GM12878 (cell line): ENCODE results near the gene PATL2. TPM values are rescaled to one million over a fixed set of nuclear protein-coding genes. Genes with fewer than 3 reads are reported as not detected.
A peak's percentile ranks its signal among the peaks of the same experiment; 100 is the strongest.

Source experiments
- ATAC-seq: fragments of 200-7000 bp; cut with Tn5 transposase; 3 replicates; pipeline ENCODE4 v1.9.1; 2020; ENCODE audit warnings: mild to moderate bottlenecking, moderate library complexity
- BruUV-seq: library from RNA; stranded (reverse); fragments of 400-500 nt; replicated peaks from 2 replicates; lab custom pipeline; 2021; lab: Mats Ljungman, UMichigan
- CTCF ChIA-PET: fragments of 300-600 bp; sonication (Branson Sonifier 250); formaldehyde crosslinking; extraction: SDS; loops from one replicate; lab custom pipeline; 2021; ENCODE audit warnings: inconsistent platforms; lab: Yijun Ruan, JAX
- POLR2A ChIA-PET: fragments of 350-600 bp; formaldehyde crosslinking; extraction: SDS; loops from one replicate; lab custom pipeline; 2021; ENCODE audit warnings: inconsistent platforms; lab: Charles Lee
- RAD21 ChIA-PET: fragments of 300-600 bp; sonication (Branson Sonifier 250); formaldehyde crosslinking; loops from one replicate; lab custom pipeline; 2023; ENCODE audit warnings: antibody characterized with exemption; ENCODE audit not compliant: unreplicated experiment; lab: Charles Lee
- SMC1A ChIA-PET: fragments of 300-600 bp; sonication (Branson Sonifier 250); formaldehyde crosslinking; loops from one replicate; lab custom pipeline; 2023; ENCODE audit not compliant: unreplicated experiment, uncharacterized antibody; lab: Charles Lee
- DNase-seq: peaks from one replicate; pipeline ENCODE4 v3.0.0-alpha.2; 2011; ENCODE audit warnings: low read depth, low spot score
- FAIRE-seq: peaks from 3 replicates; lab custom pipeline; 2011; peaks lifted over from hg19 to GRCh38; lab: Jason Lieb, UNC
- H2AFZ ChIP-seq: 2 replicates; pipeline ENCODE4 v1.6.0; 2011; ENCODE audit warnings: low read depth, low read length, control low read depth; ENCODE audit not compliant: control insufficient read depth
- H3K27ac ChIP-seq: 2 replicates; pipeline ENCODE4 v1.5.1; 2011; ENCODE audit warnings: control low read depth; ENCODE audit not compliant: control insufficient read depth, insufficient read depth
- H3K27me3 ChIP-seq, 2 experiments: replicated peaks in 1 of 2; 2 replicates each; pipeline versions ENCODE4 v1.6.0 to v1.6.1; 2011; ENCODE audit warnings: low read length in 1 of 2; ENCODE audit not compliant: control insufficient read depth in 2 of 2, insufficient read depth in 2 of 2
- H3K36me3 ChIP-seq, 2 experiments: 2 replicates each; pipeline ENCODE4 v1.5.1; 2011; ENCODE audit warnings: low read length in 1 of 2; ENCODE audit not compliant: control insufficient read depth in 2 of 2, insufficient read depth in 2 of 2
- H3K4me1 ChIP-seq: 2 replicates; pipeline ENCODE4 v1.6.1; 2011; ENCODE audit warnings: mild to moderate bottlenecking, low read length, moderate library complexity, mixed read lengths; ENCODE audit not compliant: control insufficient read depth, insufficient read depth
- H3K4me2 ChIP-seq: 2 replicates; pipeline ENCODE4 v1.6.0; 2011; ENCODE audit warnings: control low read depth; ENCODE audit not compliant: control insufficient read depth, insufficient read depth
- H3K4me3 ChIP-seq: fragments of 200-600 bp; sonication (generic); 2 replicates; pipeline ENCODE4 v1.5.1; 2016
- H3K79me2 ChIP-seq: 2 replicates; pipeline ENCODE4 v1.6.0; 2011; ENCODE audit warnings: low read length; ENCODE audit not compliant: control insufficient read depth, insufficient read depth
- H3K9ac ChIP-seq: 2 replicates; pipeline ENCODE4 v1.8.0; 2011; ENCODE audit warnings: low read length, control low read depth, mixed read lengths; ENCODE audit not compliant: control insufficient read depth, insufficient read depth
- H3K9me3 ChIP-seq: replicated peaks from 3 replicates; pipeline ENCODE4 v1.5.1; 2011; ENCODE audit warnings: mild to moderate bottlenecking, low read length; ENCODE audit not compliant: control insufficient read depth, insufficient read depth
- H4K20me1 ChIP-seq: 2 replicates; pipeline ENCODE4 v1.6.0; 2011; ENCODE audit not compliant: control insufficient read depth, insufficient read depth
- BACH1 ChIP-seq: fragments of 450-650 bp; IDR thresholded peaks from 2 replicates; pipeline ENCODE4 v1.6.1; 2017; ENCODE audit warnings: mild to moderate bottlenecking, borderline replicate concordance
- BHLHE40 ChIP-seq, 2 experiments: fragments of 450-650 bp in 1 of 2; IDR thresholded peaks; 2 replicates each; pipeline ENCODE4 v1.6.1; 2011 to 2017; ENCODE audit warnings: low read depth in 2 of 2, borderline replicate concordance in 1 of 2, improper control_type of control experiment in 1 of 2, low read length in 1 of 2, mild to moderate bottlenecking in 1 of 2
- CEBPB ChIP-seq, 2 experiments: fragments of 150-350 bp in 1 of 2; IDR thresholded peaks; 2 replicates each; pipeline ENCODE4 v1.6.1; 2012 to 2014; ENCODE audit warnings: low read depth in 2 of 2, low read length in 2 of 2, borderline replicate concordance in 1 of 2, inconsistent platforms in 1 of 2
- CUX1 ChIP-seq: IDR thresholded peaks from 2 replicates; pipeline ENCODE4 v1.6.1; 2012; ENCODE audit warnings: improper control_type of control experiment, low read depth, low read length; ENCODE audit not compliant: insufficient replicate concordance
- HDGF ChIP-seq: fragments of 450-650 bp; IDR thresholded peaks from 2 replicates; pipeline ENCODE4 v1.6.1; 2016; ENCODE audit warnings: antibody characterized with exemption
- KDM1A ChIP-seq: fragments of 200-600 bp; sonication (generic); IDR thresholded peaks from 2 replicates; pipeline ENCODE4 v1.6.1; 2016; ENCODE audit warnings: borderline replicate concordance
- NFYB ChIP-seq: IDR thresholded peaks from 2 replicates; pipeline ENCODE4 v1.6.1; 2011; ENCODE audit warnings: low read depth, mild to moderate bottlenecking, low read length, improper control_type of control experiment, moderate library complexity; ENCODE audit not compliant: insufficient read depth
- SIN3A ChIP-seq: IDR thresholded peaks from 2 replicates; pipeline ENCODE4 v1.6.1; 2012; ENCODE audit warnings: low read depth, low read length, improper control_type of control experiment
- SIX5 ChIP-seq: IDR thresholded peaks from 2 replicates; pipeline ENCODE4 v1.6.1; 2011; ENCODE audit warnings: mild to moderate bottlenecking, low read depth, low read length, moderate library complexity; ENCODE audit not compliant: severe bottlenecking
- YY1 ChIP-seq: IDR thresholded peaks from 2 replicates; pipeline ENCODE4 v1.6.1; 2011; ENCODE audit warnings: low read depth, mild to moderate bottlenecking, low read length
- ZNF622 ChIP-seq: fragments of 450-650 bp; IDR thresholded peaks from 2 replicates; pipeline ENCODE4 v1.6.1; 2017; ENCODE audit warnings: mild to moderate bottlenecking, inconsistent platforms
- WGBS: methylation state at CpG from one replicate; pipeline ENCODE4 v1.1.6; 2016; ENCODE audit warnings: low lambda C conversion rate; ENCODE audit not compliant: insufficient replicate concordance, insufficient coverage; ENCODE audit errors: missing lambda C conversion rate; 5-methylcytosine and 5-hydroxymethylcytosine counted together
- in situ Hi-C: fragments of 300-500 bp; cut with MboI; formaldehyde crosslinking; loops from 9 replicates; pipeline ENCODE4 v1.14.3; 2018; ENCODE audit warnings: mixed read lengths
- intact Hi-C: fragments of 100-400 bp; cut with micrococcal nuclease; formaldehyde crosslinking; loops from one replicate; pipeline ENCODE4 v1.14.2; 2022; ENCODE audit not compliant: unreplicated experiment
- polyA plus RNA-seq, 11 experiments: library from polyadenylated mRNA; depleted of rRNA in 4 of 11; unstranded in 6 of 11; stranded (reverse) in 5 of 11; fragments of >200 nt; fragmentation: Nextera tagmentation in 4 of 11; fragmentation: Illumina TruSeq in 1 of 11; extraction: Ambion mirVana in 4 of 11; extraction: Trizol in 1 of 11; gene quantifications; 1 replicate in 1 of 11; 2 replicates in 10 of 11; pipeline versions ENCODE4 v1.2.1 to v1.2.3, GENCODE V29; 2011 to 2016; ENCODE audit warnings: inconsistent platforms in 2 of 11, missing spikeins in 2 of 11, low read depth in 1 of 11
- total RNA-seq, 4 experiments: library from RNA; depleted of rRNA in 3 of 4; stranded (reverse); fragments of >200 nt in 3 of 4; fragmentation: Illumina TruSeq in 1 of 4; extraction: Trizol in 1 of 4; gene quantifications; 2 replicates each; pipeline versions ENCODE4 v1.2.1 to v1.2.3, GENCODE V29; 2013 to 2021

The PATL2 gene
- total and polyA plus RNA-seq, 10 of the 15 experiments (the other 5 are each of a cell fraction or from before 2014, with no cell fraction given) = 4.2 to 16.2 (median 12.1) TPM

GRCh38 chr15:44695294-44695693 lies 15.8 kb downstream of the PATL2 start:
- TF ChIP-seq YY1 (0 out of 2 replicates have a peak, but pooled peaks have one; percentile 39), HDGF (no peak)
- TF ChIP-seq, all 136 proteins: peak for 1
- in situ Hi-C loops (no loop called here), intact Hi-C loops (no loop called here)
- Histone ChIP-seq H3K36me3 (no peaks in the 10 kb centered on the region), H3K27me3 (no peaks in the 10 kb centered on the region; a peak in 1 of 4 replicates), H3K27ac (no peak overlapping the region), H3K9ac (no peak overlapping the region), H3K4me2 (no peak overlapping the region), H3K4me3 (no peak overlapping the region), H3K4me1 (no peaks in the 10 kb centered on the region), H4K20me1 (no peaks in the 10 kb centered on the region), H3K9me3 (no peaks in the 10 kb centered on the region), H3K79me2 (no peaks in the 10 kb centered on the region), H2AFZ (no peak overlapping the region)
- DNase-seq = no peak
- FAIRE-seq = no peak
- BruUV-seq = no TSS peak
- ChIA-PET POLR2A (interaction anchor here (0.6 to 1.8 kb wide), 3 partner anchors 29 to 119 kb away, joined by 4 to 6 read pairs (median 5); partner anchors contain the start of gene TRIM69), SMC1A (interaction anchor here (0.7 to 1.8 kb wide), 3 partner anchors 16 to 43 kb away, joined by 3 to 5 read pairs (median 5); partner anchors contain the start of genes B2M, PATL2 and SPG11), RAD21 (interaction anchor here (1.3 to 2.6 kb wide), 2 partner anchors 16 to 31 kb away, joined by 3 to 13 read pairs; partner anchors contain the start of genes B2M, PATL2 and SPG11), CTCF (interaction anchor here (1.2 to 2.4 kb wide), 4 partner anchors 10 to 42 kb away, joined by 4 to 8 read pairs (median 6); partner anchors contain the start of gene TRIM69)
- 97% methylated on average over 3 of the region's 3 CpGs for WGBS
- ATAC-seq = no peak

- WGBS = 80% methylated on average over 4 of the region's 4 CpGs
Observed at GRCh38 chr15:44694416-44694815, 16.7 kb downstream of the PATL2 start.

More at GRCh38 chr15:44694416-44694815, 16.7 kb downstream of the PATL2 start:
- H3K4me1 ChIP-seq = no peaks in the 10 kb centered on the region
- H2AFZ ChIP-seq = no peak overlapping the region
- in situ Hi-C loops = no loop called here
- DNase-seq = no peak
- no peak overlapping the region for H3K4me3 ChIP-seq
- no peaks in the 10 kb centered on the region for H3K79me2 ChIP-seq
- CTCF ChIA-PET = no interaction called here
- no peaks in the 10 kb centered on the region for H3K36me3 ChIP-seq
- H3K4me2 ChIP-seq = no peak overlapping the region
- POLR2A ChIA-PET = interaction anchor here (1.5 to 1.8 kb wide), 2 partner anchors 28 to 42 kb away, joined by 4 to 5 read pairs; partner anchors contain the start of gene TRIM69
- H3K9me3 ChIP-seq = no peaks in the 10 kb centered on the region
- H3K27ac ChIP-seq = no peak overlapping the region
- no peaks in the 10 kb centered on the region; a peak in 1 of 4 replicates for H3K27me3 ChIP-seq
- no peak for FAIRE-seq
- RAD21 ChIA-PET = no interaction called here
- H3K9ac ChIP-seq = no peak overlapping the region
- SMC1A ChIA-PET = interaction anchor here (1.4 kb wide), 1 partner anchor 17 kb away, joined by 5 read pairs; the partner anchor contains the start of genes B2M and PATL2
- no TSS peak for BruUV-seq
- no peak for ATAC-seq
- TF ChIP-seq HDGF (no peak), NFYB (no peak), CUX1 (no peak), ZNF622 (no peak), SIN3A (no peak), CEBPB (IDR thresholded peaks at IDR 0.05; ENCODE audit: borderline replicate concordance in 1 of 2, low read depth in 2 of 2, low read length in 2 of 2) (no peak), BHLHE40 (IDR thresholded peaks at IDR 0.05; ENCODE audit: borderline replicate concordance in 1 of 2, low read depth in 2 of 2, low read length in 1 of 2) (no peak), KDM1A (no peak), BACH1 (no peak), SIX5 (no peak)
- no peaks in the 10 kb centered on the region for H4K20me1 ChIP-seq
- intact Hi-C loops = no loop called here
